OCI-LY3 (cell line): ENCODE measurements around the gene BACH2.
A peak's percentile ranks its signal among the peaks of the same experiment; 100 is the strongest.

ENCODE experiments used
- H2AFZ ChIP-seq: fragments of 200-600, 300-600 bp; shearing (Covaris generic); 2 replicates; pipeline ENCODE4 v1.6.0; 2014; ENCODE audit warnings: antibody characterized with exemption, low read depth, low read length
- H3K27ac ChIP-seq: fragments of 200-600, 300-600 bp; sonication (generic); 2 replicates; pipeline ENCODE4 v1.5.1; 2014; ENCODE audit warnings: mild to moderate bottlenecking, low read length, moderate library complexity, mixed read lengths
- H3K27me3 ChIP-seq: fragments of 200-600, 300-600 bp; sonication (generic); 2 replicates; pipeline ENCODE4 v1.6.1; 2014; ENCODE audit warnings: low read depth, low read length, mixed read lengths
- H3K36me3 ChIP-seq: fragments of 200-600, 300-600 bp; sonication (generic); replicated peaks from 2 replicates; pipeline ENCODE3; 2014; ENCODE audit warnings: low read depth, low read length, mixed read lengths
- H3K4me1 ChIP-seq: fragments of 300-600, 200-600 bp; sonication (generic); 2 replicates; pipeline ENCODE4 v1.6.1; 2014; ENCODE audit warnings: low read length, mixed read lengths
- H3K4me2 ChIP-seq: fragments of 200-600, 300-600 bp; sonication (generic); 2 replicates; pipeline ENCODE4 v1.6.1; 2014; ENCODE audit warnings: low read length, mixed read lengths
- H3K4me3 ChIP-seq: fragments of 300-600, 200-600 bp; sonication (generic); 2 replicates; pipeline ENCODE4 v1.5.1; 2014; ENCODE audit warnings: antibody characterized with exemption, mild to moderate bottlenecking, low read length, moderate library complexity
- H3K79me2 ChIP-seq: fragments of 300-600, 200-600 bp; shearing (Covaris generic); 2 replicates; pipeline ENCODE4 v1.6.1; 2014; ENCODE audit warnings: mild to moderate bottlenecking, low read length, mixed read lengths
- H3K9ac ChIP-seq: fragments of 300-600, 200-600 bp; shearing (Covaris generic); 2 replicates; pipeline ENCODE4 v1.6.0; 2014; ENCODE audit warnings: mild to moderate bottlenecking, low read length, moderate library complexity
- H3K9me3 ChIP-seq: fragments of 200-600, 300-600 bp; shearing (Covaris generic); 2 replicates; pipeline ENCODE4 v1.6.1; 2014; ENCODE audit warnings: low read length, mixed read lengths; ENCODE audit not compliant: insufficient read depth
- H4K20me1 ChIP-seq: fragments of 200-600, 300-600 bp; sonication (generic); 2 replicates; pipeline ENCODE4 v1.6.1; 2016; ENCODE audit warnings: low read length, mixed read lengths; ENCODE audit not compliant: insufficient read depth
- EZH2phosphoT487 ChIP-seq: fragments of 200-600 bp; shearing (Covaris generic); IDR thresholded peaks from 2 replicates; pipeline ENCODE4 v1.6.1; 2018; ENCODE audit warnings: antibody characterized with exemption, mixed run types, low read depth
- TF ChIP-seq, protein P1 (sequence below): fragments of 200-600, 300-600 bp; sonication (generic); IDR thresholded peaks from 2 replicates; pipeline ENCODE4 v1.5.1; 2014; ENCODE audit warnings: antibody characterized with exemption, low read length, low read depth

Gene BACH2

DNA sequence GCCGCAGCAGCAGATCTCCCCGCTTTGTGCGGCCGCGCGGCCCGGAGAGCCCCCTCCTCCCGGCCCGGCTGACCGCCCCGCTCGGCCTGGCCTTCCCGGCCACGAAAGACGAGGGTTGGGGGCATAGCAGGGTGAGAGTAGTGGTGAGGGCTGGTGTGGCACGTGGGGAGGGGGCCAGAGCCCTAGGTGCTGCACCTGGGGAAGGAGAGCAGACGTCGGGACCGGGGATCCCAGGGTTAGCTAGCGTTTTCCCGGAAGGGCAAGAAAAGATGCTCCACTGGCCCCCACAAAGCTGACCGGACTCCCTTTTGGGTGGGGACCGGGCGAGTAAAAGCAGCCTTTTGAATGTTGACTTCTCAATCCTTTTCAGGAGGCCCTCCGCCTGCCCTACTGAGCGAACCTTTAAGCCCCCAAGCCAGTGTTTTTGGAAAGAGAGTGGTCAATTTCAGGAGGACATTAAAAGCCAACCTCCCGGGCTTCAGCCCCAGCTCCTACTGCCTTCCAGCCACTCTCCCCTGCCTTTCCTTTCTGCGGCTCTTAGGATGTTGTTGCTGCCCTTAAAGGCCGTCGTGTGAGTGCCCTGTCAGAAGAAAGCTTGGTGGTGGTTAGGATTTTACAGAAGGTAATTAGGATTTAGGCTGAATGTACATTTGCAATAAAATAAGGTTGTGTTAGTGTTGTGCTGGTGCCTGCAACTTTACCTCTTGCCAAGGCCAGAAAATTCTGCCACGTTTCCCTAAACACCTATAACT is 648 bp upstream of the BACH2 start:
- no peak overlapping the region for H3K9ac ChIP-seq
- no peak overlapping the region for H2AFZ ChIP-seq
- peaks cover 72% of the 10 kb centered on the region for H3K27me3 ChIP-seq
- no peaks in the 10 kb centered on the region for H3K79me2 ChIP-seq
- H3K4me1 ChIP-seq = peaks cover 7% of the 10 kb centered on the region; the same call in 1 of the 2 replicates
- H3K36me3 ChIP-seq = no peaks in the 10 kb centered on the region
- H3K27ac ChIP-seq = no peak overlapping the region
- no peak for TF ChIP-seq EZH2phosphoT487
- TF ChIP-seq, protein P1, sequence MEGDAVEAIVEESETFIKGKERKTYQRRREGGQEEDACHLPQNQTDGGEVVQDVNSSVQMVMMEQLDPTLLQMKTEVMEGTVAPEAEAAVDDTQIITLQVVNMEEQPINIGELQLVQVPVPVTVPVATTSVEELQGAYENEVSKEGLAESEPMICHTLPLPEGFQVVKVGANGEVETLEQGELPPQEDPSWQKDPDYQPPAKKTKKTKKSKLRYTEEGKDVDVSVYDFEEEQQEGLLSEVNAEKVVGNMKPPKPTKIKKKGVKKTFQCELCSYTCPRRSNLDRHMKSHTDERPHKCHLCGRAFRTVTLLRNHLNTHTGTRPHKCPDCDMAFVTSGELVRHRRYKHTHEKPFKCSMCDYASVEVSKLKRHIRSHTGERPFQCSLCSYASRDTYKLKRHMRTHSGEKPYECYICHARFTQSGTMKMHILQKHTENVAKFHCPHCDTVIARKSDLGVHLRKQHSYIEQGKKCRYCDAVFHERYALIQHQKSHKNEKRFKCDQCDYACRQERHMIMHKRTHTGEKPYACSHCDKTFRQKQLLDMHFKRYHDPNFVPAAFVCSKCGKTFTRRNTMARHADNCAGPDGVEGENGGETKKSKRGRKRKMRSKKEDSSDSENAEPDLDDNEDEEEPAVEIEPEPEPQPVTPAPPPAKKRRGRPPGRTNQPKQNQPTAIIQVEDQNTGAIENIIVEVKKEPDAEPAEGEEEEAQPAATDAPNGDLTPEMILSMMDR = no peak
- H3K4me2 ChIP-seq = peak overlapping the region; percentile 57
- H4K20me1 ChIP-seq = no peaks in the 10 kb centered on the region; the same call in 1 of the 2 replicates
- no peaks in the 10 kb centered on the region; the same call in 1 of the 2 replicates for H3K9me3 ChIP-seq
- peak overlapping the region; percentile 78 for H3K4me3 ChIP-seq

DNA sequence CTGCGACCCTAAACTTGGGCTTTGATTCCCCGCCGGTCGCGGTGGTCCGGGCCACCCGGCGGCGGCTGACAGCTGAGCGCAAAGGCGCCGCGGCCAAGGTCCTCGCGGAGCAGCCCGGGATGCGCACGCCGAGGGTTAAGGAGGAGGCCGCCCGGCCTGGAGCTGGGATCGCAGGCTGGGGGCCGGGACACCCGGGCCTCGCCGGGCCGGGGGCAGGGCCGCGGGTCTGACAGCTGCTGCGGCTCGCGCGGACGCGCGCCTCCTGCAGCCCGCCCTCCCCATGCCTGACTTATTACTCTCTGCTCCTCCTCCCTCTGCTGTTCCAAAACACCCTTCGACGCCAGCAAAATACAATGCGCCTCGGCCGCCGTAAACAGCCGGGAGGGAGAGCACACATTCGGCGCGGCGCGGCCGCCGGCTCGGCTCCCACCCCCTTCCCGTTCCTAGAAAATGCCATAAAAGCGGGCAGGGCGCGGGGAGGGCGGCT is 746 bp downstream of the BACH2 start:
- TF ChIP-seq EZH2phosphoT487 = no peak
- TF ChIP-seq, protein P1 = no peak
- no peaks in the 10 kb centered on the region; the same call in 1 of the 2 replicates for H3K9me3 ChIP-seq
- H3K4me2 ChIP-seq = peak overlapping the region; percentile 82
- H3K27me3 ChIP-seq = peaks cover 77% of the 10 kb centered on the region
- H3K36me3 ChIP-seq = no peaks in the 10 kb centered on the region
- peak overlapping the region; percentile 23; the same call in 1 of the 2 replicates for H3K9ac ChIP-seq
- H3K4me3 ChIP-seq = peak overlapping the region; percentile 78
- no peaks in the 10 kb centered on the region; the same call in 1 of the 2 replicates for H4K20me1 ChIP-seq
- peak overlapping the region; percentile 65; the same call in 1 of the 2 replicates for H2AFZ ChIP-seq
- H3K27ac ChIP-seq = no peak overlapping the region
- H3K79me2 ChIP-seq = no peaks in the 10 kb centered on the region
- peaks cover 7% of the 10 kb centered on the region; the same call in 1 of the 2 replicates for H3K4me1 ChIP-seq

DNA sequence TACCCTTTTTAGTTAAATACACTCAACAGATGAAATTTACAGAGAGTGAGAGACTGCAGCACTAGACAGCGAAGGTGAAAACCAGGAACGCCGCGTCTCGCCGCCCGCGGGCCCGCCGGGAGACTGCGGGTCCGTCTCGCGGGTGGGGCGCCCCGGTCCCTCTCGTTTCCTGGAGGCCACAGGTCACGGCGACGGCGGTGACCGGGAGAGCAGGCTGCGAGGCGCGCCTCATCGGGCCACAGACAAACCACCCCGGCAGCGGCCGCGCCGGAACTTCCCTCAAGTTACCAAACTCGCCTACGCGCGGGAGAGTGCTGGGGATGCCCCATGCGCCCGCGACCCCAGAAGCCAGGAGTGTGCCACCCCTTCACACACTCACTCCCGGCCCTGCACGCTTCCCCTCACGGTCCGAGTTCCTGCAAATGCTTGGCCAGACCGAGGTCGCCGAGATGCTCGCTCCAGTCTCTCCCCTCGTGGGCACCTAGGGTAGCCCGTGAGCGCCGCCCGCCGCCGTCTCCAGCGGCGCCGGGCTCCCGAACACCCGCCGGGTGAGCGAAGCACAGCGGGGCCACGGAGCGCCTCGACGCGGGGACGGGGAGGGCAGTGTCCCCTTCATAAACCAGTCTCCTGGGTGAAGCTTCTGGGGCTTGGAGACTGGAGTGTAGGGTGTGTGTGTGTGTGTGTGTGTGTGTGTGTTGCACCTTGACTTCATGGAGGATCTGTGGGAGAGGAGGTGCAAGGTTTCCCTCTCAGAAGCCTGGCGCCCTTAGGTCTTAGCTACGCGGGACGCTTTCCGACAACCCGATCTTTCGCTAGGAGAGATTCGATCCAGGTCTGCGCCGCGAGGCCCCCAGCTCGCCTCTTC is 1.4 kb downstream of the BACH2 start:
- no peak overlapping the region for H3K27ac ChIP-seq
- H3K4me2 ChIP-seq = peak overlapping the region; percentile 82
- H3K9me3 ChIP-seq = no peaks in the 10 kb centered on the region; the same call in 1 of the 2 replicates
- peak overlapping the region; percentile 23; the same call in 1 of the 2 replicates for H3K9ac ChIP-seq
- H3K4me1 ChIP-seq = peaks cover 7% of the 10 kb centered on the region; the same call in 1 of the 2 replicates
- no peaks in the 10 kb centered on the region for H3K36me3 ChIP-seq
- H3K27me3 ChIP-seq = peaks cover 84% of the 10 kb centered on the region
- H3K79me2 ChIP-seq = no peaks in the 10 kb centered on the region
- H3K4me3 ChIP-seq = peak overlapping the region; percentile 78
- peak overlapping the region; percentile 65; the same call in 1 of the 2 replicates for H2AFZ ChIP-seq
- H4K20me1 ChIP-seq = no peaks in the 10 kb centered on the region; the same call in 1 of the 2 replicates
- TF ChIP-seq EZH2phosphoT487 = no peak
- TF ChIP-seq, protein P1 = no peak
